ENCODE measurements around the gene S100A3.

S100A3 gene

GRCh38 chr1:153547560-153548551, 1.2 kb downstream of the S100A3 start:
- no peak for DNase-seq (ENCODE audit: low spot score)

GRCh38 chr1:153546796-153547559, 2.1 kb downstream of the S100A3 start:
- no peak for DNase-seq (ENCODE audit: low spot score)

- no peak for DNase-seq (ENCODE audit: low spot score)
Observed at GRCh38 chr1:153546371-153546770, 2.7 kb downstream of the S100A3 start.

GRCh38 chr1:153545067-153546055, 3.7 kb downstream of the S100A3 start, which contains the start of gene S100A4:
S100A4 (minus strand) TSS chr1:153545806; CDS start chr1:153544794, 1,012 bp downstream.
- DNase-seq (ENCODE audit: low spot score), result peak; percentile 90

DNA sequence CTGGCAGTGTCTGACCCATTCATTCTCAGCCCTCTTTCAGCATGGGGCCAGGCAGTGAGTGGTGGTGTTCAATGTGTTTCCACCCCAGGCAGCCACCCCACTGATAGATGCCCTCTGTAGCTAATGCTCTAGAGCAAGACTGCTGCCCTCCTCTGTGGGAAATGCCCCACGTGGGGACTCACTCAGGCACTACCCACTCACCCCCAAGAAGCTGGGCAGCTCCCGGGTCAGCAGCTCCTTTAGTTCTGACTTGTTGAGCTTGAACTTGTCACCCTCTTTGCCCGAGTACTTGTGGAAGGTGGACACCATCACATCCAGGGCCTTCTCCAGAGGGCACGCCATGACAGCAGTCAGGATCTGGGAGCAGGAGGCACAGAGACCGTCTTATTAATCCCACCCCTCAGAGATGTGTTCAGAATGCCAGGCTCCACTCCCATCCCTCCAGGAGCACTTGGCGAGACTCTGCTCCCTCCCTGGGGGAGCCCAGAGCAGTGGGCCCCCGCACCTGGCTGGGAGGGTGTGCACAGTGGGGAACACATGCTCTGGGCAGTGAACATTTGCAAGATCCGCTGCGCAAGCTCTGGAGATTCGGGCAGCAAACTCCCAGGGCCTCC, 4.5 kb downstream of the S100A3 start:
- no peak for DNase-seq (ENCODE audit: low spot score)

DNA sequence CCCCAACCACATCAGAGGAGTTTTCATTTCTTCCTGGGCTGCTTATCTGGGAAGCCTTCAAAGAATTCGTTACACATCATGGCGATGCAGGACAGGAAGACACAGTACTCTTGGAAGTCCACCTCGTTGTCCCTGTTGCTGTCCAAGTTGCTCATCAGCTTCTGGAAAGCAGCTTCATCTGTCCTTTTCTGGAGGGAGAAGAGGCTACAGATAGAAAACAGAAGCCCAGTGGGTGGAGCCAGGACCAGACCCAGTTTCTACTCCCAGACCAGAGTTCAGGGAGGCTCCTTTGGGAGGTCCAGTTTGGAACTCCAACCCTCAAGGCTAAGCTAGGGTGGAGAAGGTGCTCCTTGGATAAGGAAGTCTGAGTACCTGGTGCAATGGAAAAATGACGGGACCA, 5.3 kb downstream of the S100A3 start:
- DNase-seq (ENCODE audit: low spot score), result no peak

DNA sequence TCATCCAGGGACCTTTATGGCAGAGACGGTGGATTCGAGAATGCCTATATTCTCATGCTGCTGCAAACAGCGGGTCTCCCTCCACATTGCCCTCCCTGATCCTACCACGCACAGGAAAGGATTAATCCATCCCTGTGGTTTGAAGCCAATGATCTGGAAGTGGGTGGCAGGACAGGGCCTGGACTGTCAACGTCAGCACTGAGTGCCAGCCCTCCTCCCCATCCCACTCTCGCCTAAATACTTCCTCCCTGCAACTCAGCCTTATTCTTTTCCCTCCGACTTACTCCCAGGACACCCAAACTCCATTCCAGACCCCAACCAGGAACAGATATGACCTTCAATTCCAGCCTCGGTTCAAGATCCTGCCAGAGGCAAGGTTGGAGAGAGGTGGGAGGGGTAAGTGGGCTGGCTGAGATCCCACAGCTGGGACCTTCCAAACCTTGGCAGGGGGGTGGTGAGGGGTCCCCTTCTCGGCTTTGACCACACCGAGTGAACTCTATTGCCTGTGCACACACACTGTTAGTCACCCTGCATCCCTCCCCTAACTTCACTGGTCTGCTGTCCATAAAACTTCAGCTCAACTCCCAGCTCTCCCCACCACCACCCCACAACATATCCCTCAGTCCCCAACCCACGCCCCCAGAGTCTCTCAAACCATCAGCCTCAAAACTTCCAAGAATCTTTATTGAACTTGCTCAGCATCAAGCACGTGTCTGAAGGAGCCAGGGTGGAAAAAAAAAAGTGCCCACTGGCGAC, 5.9 kb downstream of the S100A3 start:
- DNase-seq (ENCODE audit: low spot score), result no peak

GRCh38 chr1:153541641-153542590, 7.1 kb downstream of the S100A3 start:
- DNase-seq (ENCODE audit: low spot score), result no peak

DNA sequence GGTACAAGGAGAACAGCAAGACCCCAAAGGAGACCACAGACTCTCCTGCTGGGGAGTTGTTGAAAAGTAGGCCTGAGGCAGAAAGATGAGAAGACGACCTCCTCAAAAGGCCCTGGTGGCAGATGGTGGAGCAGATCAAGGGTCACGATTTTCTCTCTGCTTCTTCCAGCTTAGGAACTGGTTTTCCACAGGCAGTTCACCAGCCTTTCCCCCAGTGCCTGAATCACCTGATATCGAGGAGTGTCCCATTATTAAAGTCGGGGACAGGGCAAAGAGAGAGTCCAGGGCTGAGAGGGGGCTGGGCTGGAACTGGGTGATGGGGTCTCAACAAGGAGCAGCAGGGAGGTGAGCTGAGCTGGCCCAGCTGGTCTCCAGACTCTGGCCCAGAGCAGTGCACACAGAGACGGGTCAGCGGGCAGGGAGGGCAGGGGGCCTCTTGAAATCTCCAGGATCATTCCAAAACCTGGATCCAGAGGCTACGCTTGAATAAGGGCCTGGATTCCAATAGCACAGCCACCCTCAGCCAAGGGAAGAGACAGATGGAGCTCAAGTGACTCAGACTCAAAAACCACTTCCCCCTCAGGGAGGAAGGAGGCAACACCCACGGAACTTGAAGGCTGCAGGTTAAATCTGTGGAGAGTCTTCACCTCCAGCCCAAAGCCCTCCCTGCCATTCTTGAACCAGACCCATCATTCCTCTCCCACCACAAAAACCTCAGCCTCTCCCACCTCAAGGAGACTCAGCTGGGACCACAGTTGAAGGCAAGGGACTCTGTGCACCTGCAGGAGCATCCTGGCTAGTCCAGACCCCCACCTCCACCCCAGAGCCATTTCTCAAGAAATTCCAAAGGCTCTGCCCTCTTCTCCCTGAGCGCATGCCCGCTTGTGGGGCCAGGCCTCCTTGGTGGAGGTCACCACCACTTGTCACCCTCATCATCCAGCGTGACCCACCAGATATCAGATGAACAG, 8.4 kb downstream of the S100A3 start, which contains the start of gene S100A5:
Gene S100A5 (minus strand): TSS at position 541 of the 968 bp plus-strand sequence. CDS start 743 bp downstream, outside the sequence.
- no peak for DNase-seq (ENCODE audit: low spot score)

DNA sequence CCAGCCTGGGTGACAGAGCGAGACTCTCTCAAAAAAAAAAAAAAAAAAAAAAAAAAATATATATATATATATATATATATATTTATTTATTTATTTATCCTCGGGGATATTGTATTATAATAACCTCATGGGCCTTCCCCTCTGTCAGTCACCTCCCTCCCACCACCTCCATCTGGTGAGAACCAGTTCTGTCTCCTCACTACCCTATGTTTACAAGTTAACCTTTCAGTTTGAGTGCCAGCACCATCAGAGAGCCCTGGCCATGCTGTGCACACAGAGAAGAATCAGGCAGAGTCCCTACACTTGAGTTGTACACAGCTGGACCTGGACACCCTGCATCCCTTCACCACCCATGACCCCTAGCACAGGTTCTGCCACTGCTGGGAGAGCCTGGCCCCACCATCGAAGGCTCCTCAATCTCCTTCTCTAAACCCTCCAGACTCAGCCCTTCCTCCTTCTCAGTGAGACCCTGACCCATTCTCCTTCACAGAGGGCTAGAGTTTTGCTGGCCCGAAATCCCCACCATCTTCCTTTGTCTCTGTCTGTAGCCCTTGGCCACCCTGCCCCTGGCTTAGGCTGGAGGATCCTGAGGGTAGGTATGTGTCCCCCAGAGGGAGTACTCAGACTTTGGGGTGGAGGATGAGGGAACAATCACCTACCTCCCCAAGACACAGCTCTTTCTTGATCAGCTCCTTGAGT, 9.5 kb downstream of the S100A3 start:
- DNase-seq (ENCODE audit: low spot score), result no peak

- DNase-seq (ENCODE audit: low spot score), result no peak
Observed at GRCh38 chr1:153538315-153538821, 10.7 kb downstream of the S100A3 start.

DNA sequence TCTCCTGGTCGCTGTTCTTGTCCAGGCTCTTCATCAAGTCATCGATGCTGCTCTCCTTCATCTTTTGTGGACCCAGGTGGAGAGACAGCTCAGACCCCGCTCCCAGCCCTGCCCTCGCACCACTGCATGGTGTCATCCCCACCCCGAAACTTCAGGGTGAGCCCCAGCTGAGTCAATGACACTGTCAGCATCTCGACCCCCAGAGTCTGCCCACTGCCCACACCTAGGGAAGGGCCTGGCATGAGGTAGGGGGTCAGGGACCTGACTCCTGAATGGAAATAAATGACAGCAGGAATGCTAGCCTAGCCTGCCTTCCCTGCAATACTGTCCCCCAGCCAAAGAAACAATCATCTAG, 11.7 kb downstream of the S100A3 start:
- DNase-seq (ENCODE audit: low spot score), result peak; percentile 21

DNA sequence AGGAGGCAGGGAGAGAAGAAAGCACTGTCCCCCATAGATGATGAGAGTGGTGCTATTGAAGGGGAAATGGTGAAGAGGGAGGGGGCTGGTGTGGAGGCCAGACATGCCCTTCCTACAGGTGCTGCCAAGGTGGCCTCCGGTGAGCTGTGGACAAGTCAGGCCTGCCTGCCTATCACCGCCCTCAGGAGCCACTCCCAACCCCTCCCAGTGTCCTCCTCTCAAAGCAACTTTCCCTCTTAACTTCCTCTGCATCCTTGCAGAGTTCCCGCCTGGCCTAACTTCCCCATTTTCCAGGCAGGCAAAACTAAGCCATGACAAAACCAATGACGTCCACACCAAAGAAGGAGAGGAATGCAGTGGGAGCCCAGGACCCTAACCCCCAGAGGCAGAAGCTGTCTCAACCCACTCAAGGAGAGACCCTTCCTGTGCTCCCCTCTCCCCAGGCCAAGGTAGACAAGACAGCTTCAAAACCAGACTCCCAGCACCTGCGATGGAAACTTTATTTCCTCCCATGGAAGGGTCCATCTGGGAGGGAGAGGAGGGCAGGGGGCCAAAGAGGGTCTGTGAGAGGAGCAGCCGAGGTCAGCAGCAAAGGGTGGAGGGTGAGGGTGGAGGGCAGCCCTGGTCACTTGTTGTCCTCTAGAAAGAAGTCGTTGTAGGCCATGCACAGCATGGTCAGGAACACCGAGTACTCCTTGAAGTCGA, 12.2 kb downstream of the S100A3 start:
- DNase-seq (ENCODE audit: low spot score), result peak; percentile 18

GRCh38 chr1:153536012-153536670, 12.9 kb downstream of the S100A3 start:
- DNase-seq (ENCODE audit: low spot score), result peak; percentile 30

DNA sequence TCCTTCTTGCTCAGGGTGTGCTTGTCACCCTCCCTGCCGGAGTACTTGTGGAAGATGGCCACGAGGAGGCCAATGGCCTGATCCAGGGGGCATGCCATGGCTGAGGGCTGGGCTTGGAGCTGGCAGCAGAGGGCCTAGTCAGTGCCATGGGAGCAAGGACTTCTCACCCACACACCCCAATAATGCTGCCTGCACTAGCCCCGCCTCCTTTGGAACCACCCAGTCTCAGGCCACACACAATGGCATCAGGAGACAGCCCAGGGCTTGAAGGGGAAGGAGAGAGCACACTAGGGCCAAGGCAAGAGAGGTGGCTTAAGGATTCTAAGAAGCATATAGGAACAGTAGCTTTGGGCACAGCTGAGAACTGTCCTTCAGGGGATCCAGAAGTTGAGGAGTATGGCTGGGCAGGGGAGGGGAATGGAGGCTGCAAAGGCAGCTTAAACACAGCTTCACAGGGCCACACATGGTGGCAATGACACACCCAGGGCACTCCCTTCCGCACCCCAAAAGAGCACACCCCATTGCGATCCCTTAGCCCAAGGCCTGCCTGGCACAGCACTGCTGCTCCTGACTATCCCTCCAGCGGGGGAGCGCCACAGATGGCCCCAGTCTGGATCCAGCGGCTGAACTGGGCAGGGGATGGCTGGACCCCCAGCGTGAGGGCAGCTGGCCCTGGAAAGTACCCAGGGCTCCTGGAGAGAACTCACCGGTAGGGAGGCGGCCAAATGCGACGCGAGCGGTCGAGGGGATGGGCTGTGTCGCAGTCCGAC, 13.6 kb downstream of the S100A3 start, which contains the start of gene S100A6:
Gene S100A6 (minus strand): TSS at position 750 of the 770 bp plus-strand sequence. CDS start 652 bp downstream, at position 98.
- no peak for DNase-seq (ENCODE audit: low spot score)
